Psoas muscle (tissue), 8 donors: ENCODE results near the gene GLRX2. TPM values are rescaled to one million over a fixed set of nuclear protein-coding genes. Genes with fewer than 3 reads are reported as not detected.
A peak's percentile ranks its signal among the peaks of the same experiment; 100 is the strongest.
"Not testable (repeated sequence)": the region's sequence is repeated elsewhere in the genome, so short reads cannot be mapped to it uniquely, and the experiment has no call there.

Source experiments
- ATAC-seq, 4 donors: fragments of 200-7000 bp; cut with Tn5 transposase; one replicate each; pipeline ENCODE4 v1.9.1; 2020; ENCODE audit warnings: moderate library complexity in 3 of 4, mild to moderate bottlenecking in 2 of 4
- DNase-seq, 2 donors: peaks; one replicate each; pipeline ENCODE4 v3.0.0-alpha.2; 2020
- H3K27ac ChIP-seq: fragments of 200-600 bp; one replicate; pipeline ENCODE4 v1.8.0; 2022
- H3K27me3 ChIP-seq, 3 donors: fragments of 200-600 bp in 1 of 3; one replicate each; pipeline versions ENCODE4 v1.6.1 to v1.8.0; 2013 to 2022; ENCODE audit warnings: low read length in 2 of 3, mild to moderate bottlenecking in 2 of 3, moderate library complexity in 1 of 3; ENCODE audit not compliant: insufficient read depth in 3 of 3
- H3K36me3 ChIP-seq, 2 donors: fragments of 200-600 bp in 1 of 2; one replicate each; pipeline versions ENCODE4 v1.6.1 to v1.8.0; 2013 to 2022; ENCODE audit warnings: low read depth in 1 of 2, mild to moderate bottlenecking in 1 of 2, moderate library complexity in 1 of 2; ENCODE audit not compliant: insufficient read depth in 1 of 2
- H3K4me1 ChIP-seq: fragments of 200-600 bp; one replicate; pipeline ENCODE4 v1.8.0; 2022
- H3K4me3 ChIP-seq: fragments of 200-600 bp; one replicate; pipeline ENCODE4 v1.8.0; 2022; ENCODE audit warnings: mild to moderate bottlenecking
- H3K9me3 ChIP-seq: fragments of 200-600 bp; one replicate; pipeline ENCODE4 v1.8.0; 2022
- WGBS, 3 donors: extraction: QIAGEN DNeasy Blood & Tissue Kit; methylation state at CpG; one replicate each; pipeline versions ENCODE4 v1.1.6 to v1.1.7; 2013; 5-methylcytosine and 5-hydroxymethylcytosine counted together
- intact Hi-C, 2 donors: fragments of 100-400 bp; cut with DNase I; formaldehyde crosslinking; loops; one replicate each; pipeline versions ENCODE4 v1.11.0 to v1.14.2; 2022
- polyA plus RNA-seq, 3 donors: library from polyadenylated mRNA; stranded (reverse); fragments of 200-250 nt; gene quantifications; one replicate each; pipeline ENCODE4 v1.2.3, GENCODE V29; 2013
- total RNA-seq, 4 donors: library from RNA; stranded (reverse); fragmentation: NEBNext Ultra II Directional in 2 of 4; extraction: Animal tissue kit (Norgen Biotek cat#: 25700) in 2 of 4; gene quantifications; one replicate each; pipeline versions ENCODE4 v1.2.1 to v1.2.4, GENCODE V29; 2021 to 2023
- TF ChIP-seq, protein P1 (sequence below): fragments of 200-600 bp; IDR thresholded peaks from one replicate; pipeline ENCODE4 v1.8.0; 2022; ENCODE audit warnings: antibody characterized with exemption
- donor health status: healthy with polysubstance abuse.
- donor health status: DM: no; HTN: no; CAD: no; lungs with moderate emphysema.
- donor health status: Bipolar disorder and iron deficiency.
- donor health status: healthy.
- donor health status: DM: yes; HTN: yes; CAD: no.
- donor health status: DM: no; HTN: no; CAD: no.
- donor health status: DM: no; HTN: no; CAD: no.
- donor health status: DM: yes; HTN: yes; CAD: no.

GLRX2 gene
- total and polyA plus RNA-seq, 7 donors = 41.3 to 97.9 (median 59.5) TPM

DNA sequence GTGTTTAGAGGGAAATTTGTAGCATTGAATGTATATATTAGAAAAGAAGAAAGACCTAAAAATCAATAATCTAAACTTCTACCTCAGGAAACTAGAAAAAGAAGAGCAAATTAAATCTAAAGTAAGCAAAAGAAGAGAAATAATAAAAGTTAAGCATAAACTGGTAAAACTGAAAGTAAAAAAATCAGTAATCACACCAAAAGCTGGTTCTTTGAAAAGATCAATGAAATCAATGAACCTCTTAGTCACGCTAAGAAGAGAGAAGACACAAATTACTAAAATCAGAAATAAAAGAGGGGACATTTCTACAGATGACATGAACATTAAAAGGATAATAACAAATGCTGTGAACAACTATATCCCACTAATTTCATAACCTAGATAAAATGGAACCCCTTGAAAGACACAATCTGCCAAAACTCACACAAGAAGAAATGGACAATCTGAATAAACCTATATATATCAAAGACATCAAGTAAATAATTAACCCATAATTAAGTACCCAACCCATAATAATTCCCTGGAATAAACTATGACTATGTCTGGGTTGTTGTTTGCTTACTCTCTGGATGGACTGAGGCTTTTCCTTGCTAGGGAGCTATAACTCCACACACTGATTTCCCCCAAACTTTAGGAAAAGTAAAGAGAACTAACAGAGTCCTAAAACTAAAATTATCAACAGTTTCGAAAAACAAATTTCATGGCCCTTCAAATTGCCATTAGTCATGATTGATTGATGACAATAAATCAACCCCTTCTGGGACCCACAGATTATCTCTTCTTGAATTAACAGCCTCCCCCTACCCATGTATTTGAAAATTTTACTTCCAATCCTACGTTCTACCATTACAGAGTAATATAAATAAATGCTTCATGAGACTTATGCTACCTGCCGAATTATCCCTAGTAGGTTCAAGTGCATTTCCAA, 13.9 kb upstream of the GLRX2 start:
- TF ChIP-seq, protein P1, sequence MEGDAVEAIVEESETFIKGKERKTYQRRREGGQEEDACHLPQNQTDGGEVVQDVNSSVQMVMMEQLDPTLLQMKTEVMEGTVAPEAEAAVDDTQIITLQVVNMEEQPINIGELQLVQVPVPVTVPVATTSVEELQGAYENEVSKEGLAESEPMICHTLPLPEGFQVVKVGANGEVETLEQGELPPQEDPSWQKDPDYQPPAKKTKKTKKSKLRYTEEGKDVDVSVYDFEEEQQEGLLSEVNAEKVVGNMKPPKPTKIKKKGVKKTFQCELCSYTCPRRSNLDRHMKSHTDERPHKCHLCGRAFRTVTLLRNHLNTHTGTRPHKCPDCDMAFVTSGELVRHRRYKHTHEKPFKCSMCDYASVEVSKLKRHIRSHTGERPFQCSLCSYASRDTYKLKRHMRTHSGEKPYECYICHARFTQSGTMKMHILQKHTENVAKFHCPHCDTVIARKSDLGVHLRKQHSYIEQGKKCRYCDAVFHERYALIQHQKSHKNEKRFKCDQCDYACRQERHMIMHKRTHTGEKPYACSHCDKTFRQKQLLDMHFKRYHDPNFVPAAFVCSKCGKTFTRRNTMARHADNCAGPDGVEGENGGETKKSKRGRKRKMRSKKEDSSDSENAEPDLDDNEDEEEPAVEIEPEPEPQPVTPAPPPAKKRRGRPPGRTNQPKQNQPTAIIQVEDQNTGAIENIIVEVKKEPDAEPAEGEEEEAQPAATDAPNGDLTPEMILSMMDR = no peak
- intact Hi-C loops = no loop called here
- ATAC-seq = no peak
- H3K9me3 ChIP-seq = no peaks in the 10 kb centered on the region
- 75 to 82% (median 81%) methylated on average over 4 of the region's 4 CpGs for WGBS, 3 donors
- no peaks in the 10 kb centered on the region for H3K27me3 ChIP-seq
- no peak for DNase-seq
- H3K4me1 ChIP-seq = peaks cover 18% of the 10 kb centered on the region
- H3K36me3 ChIP-seq = no peaks in the 10 kb centered on the region
- no peak overlapping the region for H3K4me3 ChIP-seq
- no peak overlapping the region for H3K27ac ChIP-seq

DNA sequence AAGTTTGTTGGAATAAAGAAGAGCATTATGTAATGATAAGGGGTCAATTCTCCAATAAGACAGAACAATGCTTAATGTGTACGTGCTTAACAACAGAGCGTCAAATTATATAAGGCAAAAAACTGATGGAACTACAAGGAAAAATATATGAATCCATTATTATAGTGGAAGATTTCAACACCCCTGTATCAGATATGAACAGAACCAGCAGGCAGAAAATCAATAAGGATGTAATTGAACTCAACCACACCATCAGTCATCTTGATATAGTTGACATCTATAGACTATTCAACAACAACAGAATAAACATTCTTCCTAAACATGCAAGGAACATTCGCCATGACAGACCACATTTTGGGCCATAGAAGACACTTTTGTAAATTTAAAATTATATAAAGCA, 13.0 kb upstream of the GLRX2 start:
- H3K36me3 ChIP-seq = no peaks in the 10 kb centered on the region
- no peak overlapping the region for H3K4me3 ChIP-seq
- TF ChIP-seq, protein P1 = no peak
- whole genome bisulfite sequencing, 3 donors = 89 to 93% (median 89%) methylated on average over 3 of the region's 3 CpGs
- ATAC-seq = no peak
- intact Hi-C loops = no loop called here
- H3K27me3 ChIP-seq = no peaks in the 10 kb centered on the region
- no peak overlapping the region for H3K27ac ChIP-seq
- peaks cover 11% of the 10 kb centered on the region for H3K4me1 ChIP-seq
- H3K9me3 ChIP-seq = no peaks in the 10 kb centered on the region
- DNase-seq = no peak

DNA sequence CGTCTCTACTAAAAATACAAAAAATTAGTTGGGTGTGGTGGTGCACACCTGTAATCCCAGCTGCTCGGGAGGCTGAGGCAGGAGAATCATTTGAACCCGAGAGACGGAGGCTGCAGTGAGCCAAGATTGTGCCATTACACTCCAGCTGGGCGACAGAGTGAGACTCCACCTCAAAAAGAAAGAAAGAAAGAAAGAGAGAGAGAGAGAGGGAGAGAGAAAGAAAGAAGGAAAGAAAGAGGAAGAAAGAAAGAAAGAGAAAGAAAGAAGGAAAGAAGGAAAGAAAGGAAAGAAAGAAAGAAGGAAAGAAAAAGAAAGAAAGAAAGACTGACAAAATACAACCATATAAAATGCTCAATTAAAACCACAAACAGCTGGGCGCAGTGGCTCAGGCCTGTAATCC, 12.0 kb upstream of the GLRX2 start:
- H3K36me3 ChIP-seq, H3K4me1 ChIP-seq, ATAC-seq, intact Hi-C loops, DNase-seq, H3K4me3 ChIP-seq, H3K27me3 ChIP-seq, H3K9me3 ChIP-seq, H3K27ac ChIP-seq: not testable (repeated sequence)
- 90 to 96% (median 92%) methylated on average over 6 of the region's 6 CpGs for WGBS, 3 donors

DNA sequence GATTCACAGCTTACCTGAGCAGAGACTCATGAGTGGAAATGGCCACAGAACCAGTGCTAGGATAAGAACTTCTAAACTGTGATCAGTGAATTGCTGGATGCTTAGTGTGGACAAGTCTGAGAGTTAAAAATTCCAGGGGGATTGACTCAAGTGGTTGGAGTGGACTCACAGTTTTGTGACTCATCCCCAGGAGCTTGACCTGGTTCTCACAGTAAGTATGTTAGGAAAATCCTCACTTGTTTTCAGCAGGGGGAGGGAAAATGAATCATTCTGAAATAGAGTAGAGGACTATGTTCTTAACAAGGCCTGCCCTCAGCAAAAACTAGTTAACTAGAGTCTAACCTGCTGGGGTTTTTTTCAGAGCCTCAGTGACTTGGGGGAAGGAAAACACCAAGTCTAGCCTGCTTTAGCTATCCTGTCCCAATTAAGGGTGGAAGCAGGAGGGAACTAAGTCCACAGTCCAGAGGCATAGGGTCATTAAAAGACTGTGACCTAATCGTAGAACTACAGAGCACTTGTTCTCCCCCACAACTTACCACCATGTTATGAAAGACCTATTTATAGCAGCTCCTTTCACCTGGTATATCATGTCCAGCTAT, 10.5 kb upstream of the GLRX2 start:
- Histone ChIP-seq H3K27ac (peak overlapping the region; percentile 94), H3K4me1 (peaks cover 23% of the 10 kb centered on the region), H3K36me3 (no peaks in the 10 kb centered on the region), H3K9me3 (no peaks in the 10 kb centered on the region), H3K4me3 (peak overlapping the region; percentile 55), H3K27me3 (no peaks in the 10 kb centered on the region)
- intact Hi-C loops = no loop called here
- DNase-seq (no peak), ATAC-seq (peak; percentile 91 to 94 (median 91))
- WGBS, 3 donors = 18 to 30% (median 22%) methylated on average over 1 of the region's 1 CpG
- TF ChIP-seq, protein P1 = no peak

DNA sequence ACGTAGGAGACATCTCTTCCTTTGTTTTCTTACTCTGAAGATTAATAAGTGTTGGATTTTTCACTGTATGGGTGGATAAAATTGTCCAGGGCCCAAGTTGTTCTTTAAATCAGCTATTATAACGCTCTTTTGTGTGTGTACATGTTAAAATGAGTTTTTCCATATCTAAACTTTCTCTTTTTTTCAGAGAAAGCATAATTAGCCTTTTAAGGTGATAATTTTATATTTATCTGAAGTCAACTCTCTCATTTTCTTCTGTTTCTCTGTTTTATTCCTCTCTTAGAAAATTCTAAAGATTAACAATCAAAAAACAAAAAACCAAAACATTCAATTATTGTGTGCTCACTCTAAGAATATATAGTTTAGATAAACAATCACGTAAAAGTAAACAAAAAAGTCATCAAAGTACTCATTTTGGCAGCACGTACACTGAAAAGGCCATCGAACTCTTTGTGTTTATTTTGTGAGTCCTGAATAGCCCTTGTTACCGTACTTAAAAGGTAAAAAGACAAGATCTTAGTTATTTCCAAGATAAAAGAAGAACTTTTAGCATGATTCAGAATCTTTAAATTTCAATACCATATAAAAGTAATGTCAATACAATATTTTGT, 9.4 kb upstream of the GLRX2 start:
- Histone ChIP-seq H3K36me3 (no peaks in the 10 kb centered on the region), H3K27ac (peak overlapping the region; percentile 94), H3K4me3 (peak overlapping the region; percentile 55), H3K9me3 (no peaks in the 10 kb centered on the region), H3K27me3 (no peaks in the 10 kb centered on the region), H3K4me1 (peaks cover 23% of the 10 kb centered on the region)
- ATAC-seq = no peak
- 87 to 89% (median 88%) methylated on average over 6 of the region's 6 CpGs for WGBS, 3 donors
- TF ChIP-seq, protein P1 = no peak
- intact Hi-C loops = no loop called here
- no peak for DNase-seq
